22Rv1 (cell line): ENCODE measurements around the gene TIMM21.
A peak's percentile ranks its signal among the peaks of the same experiment; 100 is the strongest.

ENCODE experiments used
- H3K27ac ChIP-seq: fragments of 450-650 bp; 2 replicates; pipeline ENCODE4 v1.5.1; 2017
- ZFX ChIP-seq: fragments of 450-650 bp; IDR thresholded peaks from 2 replicates; pipeline ENCODE4 v1.6.1; 2017; ENCODE audit warnings: antibody characterized with exemption, borderline replicate concordance
- TF ChIP-seq, protein P1 (sequence below): fragments of 450-650 bp; IDR thresholded peaks from 2 replicates; pipeline ENCODE4 v1.5.1; 2017; ENCODE audit warnings: mild to moderate bottlenecking

Gene TIMM21

DNA sequence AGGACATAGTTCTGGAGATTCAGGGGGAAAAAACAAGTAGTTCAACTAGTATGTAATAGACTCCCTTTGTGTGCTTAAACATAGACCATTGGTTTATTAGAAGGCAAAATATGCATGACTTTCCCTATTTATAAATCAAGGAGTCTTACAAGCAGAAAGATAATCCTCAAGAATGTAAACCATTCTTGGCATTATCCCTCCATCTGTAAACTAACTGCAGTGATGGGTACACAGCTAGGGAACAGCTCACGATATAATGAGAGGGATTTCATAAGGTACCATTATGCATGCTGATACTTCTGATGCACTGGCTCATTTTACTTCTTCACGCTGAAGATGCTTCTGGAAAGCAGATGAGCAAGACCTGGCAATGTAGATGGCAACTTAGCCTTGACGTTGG is 1.6 kb upstream of the TIMM21 start:
- TF ChIP-seq ZFX, result no peak
- TF ChIP-seq, protein P1, sequence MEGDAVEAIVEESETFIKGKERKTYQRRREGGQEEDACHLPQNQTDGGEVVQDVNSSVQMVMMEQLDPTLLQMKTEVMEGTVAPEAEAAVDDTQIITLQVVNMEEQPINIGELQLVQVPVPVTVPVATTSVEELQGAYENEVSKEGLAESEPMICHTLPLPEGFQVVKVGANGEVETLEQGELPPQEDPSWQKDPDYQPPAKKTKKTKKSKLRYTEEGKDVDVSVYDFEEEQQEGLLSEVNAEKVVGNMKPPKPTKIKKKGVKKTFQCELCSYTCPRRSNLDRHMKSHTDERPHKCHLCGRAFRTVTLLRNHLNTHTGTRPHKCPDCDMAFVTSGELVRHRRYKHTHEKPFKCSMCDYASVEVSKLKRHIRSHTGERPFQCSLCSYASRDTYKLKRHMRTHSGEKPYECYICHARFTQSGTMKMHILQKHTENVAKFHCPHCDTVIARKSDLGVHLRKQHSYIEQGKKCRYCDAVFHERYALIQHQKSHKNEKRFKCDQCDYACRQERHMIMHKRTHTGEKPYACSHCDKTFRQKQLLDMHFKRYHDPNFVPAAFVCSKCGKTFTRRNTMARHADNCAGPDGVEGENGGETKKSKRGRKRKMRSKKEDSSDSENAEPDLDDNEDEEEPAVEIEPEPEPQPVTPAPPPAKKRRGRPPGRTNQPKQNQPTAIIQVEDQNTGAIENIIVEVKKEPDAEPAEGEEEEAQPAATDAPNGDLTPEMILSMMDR, result no peak
- no peak overlapping the region for H3K27ac ChIP-seq

DNA sequence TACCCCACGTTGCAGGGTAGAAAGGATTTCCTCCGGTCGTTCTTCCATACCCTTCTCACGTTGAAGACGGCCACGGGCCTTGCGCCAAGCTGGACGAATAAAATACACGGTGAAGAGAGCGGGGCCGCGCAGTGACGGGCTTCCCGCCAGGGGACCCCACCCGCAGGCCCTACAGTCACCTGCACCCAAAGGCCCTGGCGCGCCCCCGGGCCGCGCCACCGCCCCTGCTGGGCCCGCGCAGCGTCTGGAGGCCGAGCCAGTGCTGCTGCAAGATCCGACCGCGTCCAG is 888 bp upstream of the TIMM21 start:
- TF ChIP-seq, protein P1, result no peak
- TF ChIP-seq ZFX, result no peak
- H3K27ac ChIP-seq, result peak overlapping the region; percentile 89

DNA sequence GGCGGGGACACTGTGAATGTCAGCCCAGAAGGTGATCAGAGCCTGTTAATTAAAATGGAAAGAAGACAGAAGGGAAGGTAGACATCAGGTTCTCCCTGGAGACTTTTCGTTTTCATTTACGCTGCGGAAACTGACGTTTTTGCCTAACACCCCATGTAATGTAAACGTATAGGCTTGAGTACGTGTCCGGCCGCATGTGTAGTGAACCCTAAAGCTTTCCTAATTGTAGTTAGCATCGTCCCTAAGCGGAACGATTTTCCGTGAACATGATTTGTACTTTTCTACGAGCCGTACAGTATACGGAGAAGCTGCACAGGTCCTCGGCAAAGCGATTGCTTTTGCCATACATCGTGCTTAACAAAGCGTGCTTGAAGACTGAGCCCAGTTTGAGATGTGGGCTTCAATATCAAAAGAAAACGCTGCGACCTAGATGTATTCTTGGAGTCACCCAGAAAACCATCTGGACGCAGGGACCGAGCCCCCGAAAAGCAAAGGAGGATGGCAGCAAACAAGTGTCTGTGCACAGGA is 284 bp downstream of the TIMM21 start:
- H3K27ac ChIP-seq, result peak overlapping the region; percentile 89
- no peak for TF ChIP-seq ZFX
- TF ChIP-seq, protein P1, result no peak

DNA sequence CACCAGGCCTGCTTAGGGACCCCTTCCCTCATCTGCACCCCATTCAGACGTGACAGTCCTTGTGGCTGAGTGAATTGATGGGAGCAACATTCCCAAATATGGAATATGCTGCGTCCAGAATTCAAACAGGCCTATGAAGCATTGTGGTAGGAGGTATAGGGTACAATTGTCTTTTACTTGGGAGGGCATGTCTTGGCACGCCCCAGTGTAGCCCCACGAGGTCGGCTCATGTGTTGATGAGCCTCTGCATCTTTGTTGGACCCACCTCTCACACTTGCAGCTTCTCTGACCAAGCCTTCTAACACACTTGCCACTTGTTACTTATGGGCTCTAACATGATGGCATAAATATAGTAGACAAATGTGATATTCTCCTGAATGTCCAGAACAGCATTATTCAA is 1.6 kb downstream of the TIMM21 start:
- no peak overlapping the region for H3K27ac ChIP-seq
- TF ChIP-seq, protein P1, result no peak
- TF ChIP-seq ZFX, result no peak

DNA sequence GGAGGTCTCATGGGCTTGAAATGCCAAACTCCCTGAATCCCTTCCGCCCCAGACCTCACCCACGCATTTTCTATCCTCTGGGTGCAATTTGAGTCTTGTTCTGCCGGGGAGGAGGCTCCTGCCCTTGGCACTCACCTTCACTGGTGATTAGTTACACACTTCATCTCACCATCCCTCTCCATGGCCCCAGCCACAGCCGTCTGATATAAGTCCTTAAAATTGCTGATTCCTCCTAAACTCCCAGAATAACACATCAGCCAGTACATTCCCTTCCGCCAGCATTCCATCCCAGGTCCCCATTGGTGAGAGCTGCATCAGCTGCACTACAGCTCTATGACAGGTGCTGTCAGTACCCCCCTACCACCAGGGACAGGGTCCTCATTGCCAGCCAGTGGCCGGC is 3.9 kb downstream of the TIMM21 start:
- no peak overlapping the region for H3K27ac ChIP-seq
- TF ChIP-seq, protein P1, result no peak
- no peak for TF ChIP-seq ZFX

DNA sequence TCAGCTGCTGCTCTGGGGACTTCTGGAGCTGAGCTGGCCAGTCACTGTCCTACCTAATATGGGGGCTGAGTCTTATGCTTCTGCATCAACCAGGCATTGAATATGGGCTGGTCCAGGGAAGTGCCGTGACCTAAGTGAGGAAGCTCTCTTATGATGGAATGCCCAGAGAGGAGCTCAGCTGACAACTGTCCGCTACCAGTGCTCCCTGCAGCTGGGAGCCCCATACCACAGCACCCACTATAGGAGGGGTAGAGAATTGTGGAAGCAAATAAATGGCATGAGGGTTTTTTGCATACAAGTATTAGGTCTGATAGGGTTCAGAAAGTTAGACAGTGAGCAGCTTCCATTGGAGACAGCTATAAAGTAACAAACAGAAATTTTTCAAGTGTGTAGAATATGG is 4.5 kb downstream of the TIMM21 start:
- TF ChIP-seq, protein P1, result peak; percentile 12; the same call in 1 of the 2 replicates
- no peak for TF ChIP-seq ZFX

DNA sequence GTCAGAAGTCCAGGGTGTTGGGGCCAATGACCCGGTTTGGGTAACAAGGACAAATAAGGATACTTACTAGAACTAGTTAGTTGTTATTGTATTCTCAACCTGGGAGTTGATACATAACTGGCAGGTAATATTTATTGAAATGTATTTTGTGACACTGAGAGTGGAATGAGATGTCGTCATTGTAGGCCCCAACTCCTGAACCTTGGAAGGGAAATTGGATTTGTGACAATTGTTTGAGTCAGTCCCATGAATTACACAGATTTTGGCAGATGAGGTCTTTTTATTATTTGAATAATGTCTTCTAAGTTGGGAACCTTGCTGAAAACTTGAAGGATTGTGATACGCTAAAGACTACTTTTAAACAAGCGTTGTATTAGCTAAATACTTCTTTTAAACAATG is 5.1 kb downstream of the TIMM21 start:
- no peak for TF ChIP-seq ZFX
- TF ChIP-seq, protein P1, result no peak
- H3K27ac ChIP-seq, result no peak overlapping the region

More for the DNA sequence above, 4.5 kb downstream of the TIMM21 start:
- no peak overlapping the region for H3K27ac ChIP-seq
